Activated B cell treated with CpG ODN at 0.5 μM for 24 hours (primary cell): ENCODE data around the gene FOXJ3. TPM values are rescaled to one million over a fixed set of nuclear protein-coding genes. Genes with fewer than 3 reads are reported as not detected.

Experiments used
- ATAC-seq: fragments of 200-7000 bp; cut with Tn5 transposase; one replicate; pipeline ENCODE4 v1.10.0; 2021; ENCODE audit warnings: low read depth, mild to moderate bottlenecking, moderate library complexity
- CTCF ChIA-PET: fragments of 350-600 bp; sonication (Branson Sonifier 250); formaldehyde crosslinking; loops from one replicate; lab custom pipeline; 2021; ENCODE audit warnings: antibody characterized with exemption; lab: Charles Lee
- POLR2A ChIA-PET: fragments of 350-600 bp; sonication (Branson Sonifier 250); formaldehyde crosslinking; loops from one replicate; lab custom pipeline; 2021; ENCODE audit warnings: antibody characterized with exemption; lab: Charles Lee
- DNase-seq: peaks from one replicate; pipeline ENCODE4 v3.0.0; 2022
- H3K27ac Mint-ChIP-seq: one replicate; pipeline ENCODE4 v1.8.0; 2020; ENCODE audit warnings: mixed read lengths
- H3K27me3 Mint-ChIP-seq: one replicate; pipeline ENCODE4 v1.8.0; 2021; ENCODE audit warnings: mixed read lengths
- H3K36me3 Mint-ChIP-seq: one replicate; pipeline ENCODE4 v1.8.0; 2021; ENCODE audit warnings: low read depth, mixed read lengths
- H3K4me1 Mint-ChIP-seq: one replicate; pipeline ENCODE4 v1.8.0; 2021; ENCODE audit warnings: mixed read lengths
- H3K4me3 Mint-ChIP-seq: one replicate; pipeline ENCODE4 v1.8.0; 2020; ENCODE audit warnings: mild to moderate bottlenecking, mixed read lengths
- H3K9me3 Mint-ChIP-seq: one replicate; pipeline ENCODE4 v1.8.0; 2020; ENCODE audit warnings: mixed read lengths
- intact Hi-C: fragments of 100-400 bp; cut with micrococcal nuclease; formaldehyde crosslinking; loops from one replicate; pipeline ENCODE4 v1.15.1; 2024
- total RNA-seq: library from RNA; stranded (reverse); gene quantifications from 2 replicates; pipeline ENCODE4 v1.2.3, GENCODE V29; 2022
- TF ChIP-seq, protein P1 (sequence below): fragments of 200-600 bp; IDR thresholded peaks from one replicate; pipeline ENCODE4 v1.8.0; 2022; ENCODE audit warnings: antibody characterized with exemption, mild to moderate bottlenecking

FOXJ3 gene
- total RNA-seq, 1 donor from 2014 or later = 63.9 TPM

DNA sequence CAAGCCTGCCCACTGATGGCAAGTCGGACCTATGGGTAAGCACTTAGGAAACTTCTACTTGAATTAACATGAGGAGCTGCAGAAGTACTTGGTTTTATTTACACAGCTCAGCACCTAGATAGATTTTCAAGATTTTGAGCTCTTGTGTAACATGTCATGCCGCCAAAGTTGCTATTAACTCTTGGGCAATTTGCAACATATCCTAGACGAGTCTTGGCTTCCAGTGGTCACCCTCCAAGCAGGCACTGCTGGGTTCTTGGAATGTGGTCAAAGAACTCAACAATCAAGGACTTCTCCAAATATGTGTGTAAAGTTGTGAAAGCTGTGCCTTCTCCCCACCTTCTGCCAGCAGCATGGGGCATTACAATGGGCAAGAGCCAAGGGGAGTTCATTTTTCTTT is 199.6 kb downstream of the FOXJ3 start:
- DNase-seq (no peak), ATAC-seq (no peak)
- Mint-ChIP-seq H3K4me3 (no peak overlapping the region), H3K36me3 (no peaks in the 10 kb centered on the region), H3K9me3 (no peaks in the 10 kb centered on the region), H3K27me3 (peaks cover 4% of the 10 kb centered on the region), H3K27ac (no peak overlapping the region), H3K4me1 (no peaks in the 10 kb centered on the region)
- TF ChIP-seq, protein P1, sequence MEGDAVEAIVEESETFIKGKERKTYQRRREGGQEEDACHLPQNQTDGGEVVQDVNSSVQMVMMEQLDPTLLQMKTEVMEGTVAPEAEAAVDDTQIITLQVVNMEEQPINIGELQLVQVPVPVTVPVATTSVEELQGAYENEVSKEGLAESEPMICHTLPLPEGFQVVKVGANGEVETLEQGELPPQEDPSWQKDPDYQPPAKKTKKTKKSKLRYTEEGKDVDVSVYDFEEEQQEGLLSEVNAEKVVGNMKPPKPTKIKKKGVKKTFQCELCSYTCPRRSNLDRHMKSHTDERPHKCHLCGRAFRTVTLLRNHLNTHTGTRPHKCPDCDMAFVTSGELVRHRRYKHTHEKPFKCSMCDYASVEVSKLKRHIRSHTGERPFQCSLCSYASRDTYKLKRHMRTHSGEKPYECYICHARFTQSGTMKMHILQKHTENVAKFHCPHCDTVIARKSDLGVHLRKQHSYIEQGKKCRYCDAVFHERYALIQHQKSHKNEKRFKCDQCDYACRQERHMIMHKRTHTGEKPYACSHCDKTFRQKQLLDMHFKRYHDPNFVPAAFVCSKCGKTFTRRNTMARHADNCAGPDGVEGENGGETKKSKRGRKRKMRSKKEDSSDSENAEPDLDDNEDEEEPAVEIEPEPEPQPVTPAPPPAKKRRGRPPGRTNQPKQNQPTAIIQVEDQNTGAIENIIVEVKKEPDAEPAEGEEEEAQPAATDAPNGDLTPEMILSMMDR = no peak
- CTCF ChIA-PET = no interaction called here
- POLR2A ChIA-PET = no interaction called here
- intact Hi-C loops = no loop called here

DNA sequence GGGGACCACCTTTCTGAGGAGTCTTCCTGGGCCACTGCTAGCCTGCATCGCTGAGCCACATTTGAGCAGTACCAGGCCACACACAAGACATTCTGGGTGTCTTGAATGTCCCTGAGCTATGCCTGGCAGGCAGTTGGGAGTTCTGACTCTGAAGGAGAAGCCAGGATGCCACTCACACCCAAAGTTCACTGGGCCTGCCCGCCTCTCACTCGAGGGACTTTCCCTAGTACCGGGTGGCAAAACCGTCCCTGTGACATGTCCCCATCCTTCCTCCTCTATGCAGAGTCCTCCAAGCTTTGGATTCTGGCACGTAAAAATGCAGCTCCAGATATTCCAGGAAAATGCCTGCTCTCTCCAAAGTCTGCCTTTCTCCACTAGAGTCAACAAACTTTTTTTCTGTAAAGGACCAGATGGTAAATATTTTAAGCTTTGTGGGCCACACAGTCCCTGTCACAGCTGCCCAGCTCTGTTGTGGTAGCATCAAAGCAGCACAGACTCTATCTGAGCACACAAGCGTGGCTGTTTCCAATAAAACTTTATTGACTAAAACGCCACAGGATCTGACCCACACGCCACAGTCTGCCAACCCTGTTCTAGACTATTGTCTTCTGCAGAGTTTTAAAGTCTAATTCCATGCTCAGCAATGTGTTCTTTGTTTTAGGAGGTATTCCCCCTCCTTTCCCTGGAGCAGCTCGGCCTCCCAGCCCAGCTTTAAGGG is 201.1 kb downstream of the FOXJ3 start:
- CTCF ChIA-PET = interaction anchor here (1.5 kb wide), 1 partner anchor 40 kb away, joined by 3 read pairs; no protein-coding TSS in a partner anchor
- POLR2A ChIA-PET = no interaction called here

DNA sequence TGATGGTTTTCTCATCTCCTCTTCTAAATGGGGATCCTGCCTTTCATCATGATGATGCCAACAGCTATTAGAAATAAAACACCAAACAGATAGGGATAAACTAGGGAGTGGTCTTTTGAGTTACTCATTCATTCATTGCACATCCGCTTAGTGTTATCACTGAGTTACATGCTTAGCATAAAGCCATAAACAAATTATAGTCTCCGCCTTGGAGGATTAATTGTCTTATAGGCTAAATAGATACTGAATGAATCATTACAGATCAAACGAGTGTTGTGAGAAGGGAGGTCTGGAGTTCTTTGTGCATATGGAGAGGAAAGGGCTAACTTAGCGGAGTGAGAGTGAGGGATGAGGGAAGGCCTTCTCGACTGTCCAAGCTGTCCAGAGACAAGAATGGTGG is 201.6 kb downstream of the FOXJ3 start:
- TF ChIP-seq, protein P1 = no peak
- CTCF ChIA-PET = interaction anchor here (1.5 kb wide), 1 partner anchor 40 kb away, joined by 3 read pairs; no protein-coding TSS in a partner anchor
- ATAC-seq (no peak), DNase-seq (no peak)
- Mint-ChIP-seq H3K9me3 (no peaks in the 10 kb centered on the region), H3K36me3 (no peaks in the 10 kb centered on the region), H3K27ac (no peak overlapping the region), H3K27me3 (peaks cover 10% of the 10 kb centered on the region), H3K4me1 (no peaks in the 10 kb centered on the region), H3K4me3 (no peak overlapping the region)
- intact Hi-C loops = no loop called here
- POLR2A ChIA-PET = no interaction called here

More for the DNA sequence above, 201.1 kb downstream of the FOXJ3 start:
- TF ChIP-seq, protein P1 = no peak
- H3K9me3 Mint-ChIP-seq = no peaks in the 10 kb centered on the region
- H3K27ac Mint-ChIP-seq = no peak overlapping the region
- H3K4me1 Mint-ChIP-seq = no peaks in the 10 kb centered on the region
- intact Hi-C loops = no loop called here
- ATAC-seq = no peak
- no peaks in the 10 kb centered on the region for H3K36me3 Mint-ChIP-seq
- DNase-seq = no peak
- peaks cover 9% of the 10 kb centered on the region for H3K27me3 Mint-ChIP-seq
- H3K4me3 Mint-ChIP-seq = no peak overlapping the region

DNA sequence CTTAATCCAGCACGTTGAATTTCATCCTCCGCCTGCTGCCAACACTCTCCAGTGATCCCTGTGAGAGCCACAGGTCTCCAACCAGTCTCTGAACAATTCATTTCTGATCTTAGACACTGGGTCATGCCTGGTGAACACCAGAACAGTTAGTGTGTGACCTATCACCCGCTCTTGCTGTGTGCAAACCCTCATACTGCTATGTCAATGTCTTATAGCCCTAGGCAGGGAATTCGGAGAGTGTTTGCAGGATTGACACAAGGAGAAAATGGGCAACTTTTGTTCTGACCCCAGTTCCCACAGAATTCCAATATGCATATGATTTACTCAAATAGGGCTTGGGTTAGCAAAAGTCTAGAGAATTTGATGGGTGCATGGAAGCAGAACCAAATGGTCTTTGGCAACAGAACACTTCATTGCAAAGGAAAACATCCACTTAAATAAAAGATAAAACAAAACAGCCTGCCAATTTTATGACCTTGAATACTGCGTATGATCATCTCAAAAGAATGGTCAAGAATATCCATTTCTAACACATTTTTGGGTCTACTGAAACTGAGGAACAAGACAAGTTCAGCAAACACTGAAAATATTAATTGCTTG is 204.9 kb downstream of the FOXJ3 start:
- Mint-ChIP-seq H3K27ac (no peak overlapping the region), H3K4me1 (no peaks in the 10 kb centered on the region)

DNA sequence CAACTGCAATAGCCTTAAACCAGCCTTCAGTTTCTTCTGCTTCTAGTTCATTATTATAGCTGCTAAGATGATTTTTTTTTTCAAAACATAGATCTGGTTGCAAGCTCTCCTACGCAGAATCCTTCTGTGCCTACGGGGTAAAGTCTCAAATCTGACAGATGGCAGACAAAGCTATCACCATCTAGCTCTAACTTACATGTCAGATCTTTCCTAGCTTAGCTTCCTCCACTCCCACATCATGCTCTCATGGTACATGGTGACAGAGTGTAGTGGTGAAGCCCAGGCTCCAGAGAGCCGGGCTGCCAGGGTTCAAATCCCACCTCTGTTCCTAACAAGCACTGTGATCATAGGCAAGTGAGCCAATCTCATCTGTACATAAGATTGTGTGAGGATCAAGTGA is 206.1 kb downstream of the FOXJ3 start:
- no peaks in the 10 kb centered on the region for H3K9me3 Mint-ChIP-seq
- DNase-seq = no peak
- no peak overlapping the region for H3K27ac Mint-ChIP-seq
- intact Hi-C loops = no loop called here
- no peaks in the 10 kb centered on the region for H3K4me1 Mint-ChIP-seq
- POLR2A ChIA-PET = no interaction called here
- TF ChIP-seq, protein P1 = no peak
- ATAC-seq = no peak
- CTCF ChIA-PET = no interaction called here
- H3K36me3 Mint-ChIP-seq = no peaks in the 10 kb centered on the region
- no peak overlapping the region for H3K4me3 Mint-ChIP-seq
- peaks cover 8% of the 10 kb centered on the region for H3K27me3 Mint-ChIP-seq

More for the DNA sequence above, 204.9 kb downstream of the FOXJ3 start:
- H3K36me3 Mint-ChIP-seq = no peaks in the 10 kb centered on the region
- intact Hi-C loops = no loop called here
- no peak overlapping the region for H3K4me3 Mint-ChIP-seq
- no peaks in the 10 kb centered on the region for H3K9me3 Mint-ChIP-seq
- TF ChIP-seq, protein P1 = no peak
- ChIA-PET CTCF (no interaction called here), POLR2A (no interaction called here)
- ATAC-seq = no peak
- no peak for DNase-seq
- peaks cover 8% of the 10 kb centered on the region for H3K27me3 Mint-ChIP-seq
